GM23338 (cell line): ENCODE data around the gene S100A6. TPM values are rescaled to one million over a fixed set of nuclear protein-coding genes. Genes with fewer than 3 reads are reported as not detected.

Source experiments
- ATAC-seq: fragments of 200-7000 bp; cut with Tn5 transposase; 3 replicates; pipeline ENCODE4 v1.9.1; 2020
- DNase-seq: peaks from one replicate; pipeline ENCODE4 v3.0.0-alpha.2; 2015; ENCODE audit warnings: low spot score
- H2AFZ ChIP-seq: fragments of 200-600 bp; sonication (generic); 2 replicates; pipeline ENCODE4 v1.8.0; 2016; ENCODE audit warnings: antibody characterized with exemption, mild to moderate bottlenecking, moderate library complexity
- H3F3A ChIP-seq: fragments of 200-600 bp; sonication (generic); replicated peaks from 2 replicates; pipeline ENCODE4 v1.8.0; 2017; ENCODE audit warnings: antibody characterized with exemption, mixed run types, low read depth
- H3K27ac ChIP-seq: fragments of 200-600 bp; sonication (generic); 2 replicates; pipeline ENCODE4 v1.6.1; 2016; ENCODE audit warnings: low read depth
- H3K27me3 ChIP-seq: fragments of 200-600 bp; sonication (generic); 2 replicates; pipeline ENCODE4 v1.8.0; 2016; ENCODE audit warnings: mild to moderate bottlenecking, mixed run types, moderate library complexity; ENCODE audit not compliant: insufficient read depth
- H3K36me3 ChIP-seq: fragments of 200-600 bp; sonication (generic); 2 replicates; pipeline ENCODE4 v1.8.0; 2016; ENCODE audit warnings: mild to moderate bottlenecking; ENCODE audit not compliant: insufficient read depth
- H3K4me1 ChIP-seq: fragments of 200-600 bp; sonication (generic); 2 replicates; pipeline ENCODE4 v1.8.0; 2016; ENCODE audit warnings: mild to moderate bottlenecking, moderate library complexity; ENCODE audit not compliant: insufficient read depth
- H3K4me2 ChIP-seq: fragments of 200-600 bp; sonication (generic); 2 replicates; pipeline ENCODE4 v1.7.1; 2017; ENCODE audit warnings: mixed run types
- H3K4me3 ChIP-seq: fragments of 200-600 bp; sonication (generic); 2 replicates; pipeline ENCODE4 v1.6.1; 2016; ENCODE audit warnings: mixed run types
- H3K79me2 ChIP-seq: fragments of 200-600 bp; sonication (generic); replicated peaks from 2 replicates; pipeline ENCODE4 v1.8.0; 2017; ENCODE audit warnings: mild to moderate bottlenecking; ENCODE audit not compliant: insufficient read depth
- H3K9me2 ChIP-seq: fragments of 200-600 bp; sonication (generic); 2 replicates; pipeline ENCODE4 v1.8.0; 2017; ENCODE audit not compliant: insufficient read depth
- H4K20me1 ChIP-seq: fragments of 200-600 bp; sonication (generic); replicated peaks from 2 replicates; pipeline ENCODE4 v1.8.0; 2017; ENCODE audit warnings: mild to moderate bottlenecking; ENCODE audit not compliant: insufficient read depth
- H3K27ac Mint-ChIP-seq: 2 replicates; pipeline ENCODE4 v1.8.0; 2020; ENCODE audit warnings: inconsistent platforms, mild to moderate bottlenecking, moderate library complexity, mixed read lengths
- H3K27me3 Mint-ChIP-seq: 3 replicates; pipeline ENCODE4 v1.8.0; 2022; ENCODE audit warnings: low read depth, mild to moderate bottlenecking, moderate library complexity, mixed read lengths, inconsistent platforms; ENCODE audit not compliant: insufficient read depth, poor library complexity
- H3K36me3 Mint-ChIP-seq: 3 replicates; pipeline ENCODE4 v1.8.0; 2021; ENCODE audit warnings: low read depth, mild to moderate bottlenecking, inconsistent platforms, moderate library complexity, mixed read lengths
- H3K4me1 Mint-ChIP-seq: 3 replicates; pipeline ENCODE4 v1.8.0; 2020; ENCODE audit warnings: mild to moderate bottlenecking, inconsistent platforms, mixed read lengths
- H3K4me3 Mint-ChIP-seq: 3 replicates; pipeline ENCODE4 v1.8.0; 2021; ENCODE audit warnings: moderate library complexity, mild to moderate bottlenecking, inconsistent platforms, mixed read lengths
- H3K9me3 Mint-ChIP-seq: 3 replicates; pipeline ENCODE4 v1.8.0; 2020; ENCODE audit warnings: moderate library complexity, mild to moderate bottlenecking, inconsistent platforms, mixed read lengths
- CREB1 ChIP-seq: fragments of 250-450 bp; sonication (Bioruptor Pico); IDR thresholded peaks from 2 replicates; pipeline ENCODE4 v1.5.0; 2020; ENCODE audit warnings: low read depth, mild to moderate bottlenecking, moderate library complexity
- CTCF ChIP-seq, 2 experiments: fragments of 200-600 bp in 1 of 2; sonication (generic) in 1 of 2; conservative IDR thresholded peaks; 2 replicates each; pipeline versions ENCODE4 v1.5.1 to v1.6.1; 2016 to 2017; ENCODE audit warnings: antibody characterized with exemption in 2 of 2, low read depth in 2 of 2, mild to moderate bottlenecking in 2 of 2, moderate library complexity in 1 of 2
- ETS1 ChIP-seq: IDR thresholded peaks from 2 replicates; pipeline ENCODE4 v1.6.1; 2016; ENCODE audit warnings: antibody characterized with exemption
- EZH2 ChIP-seq: fragments of 200-600 bp; sonication (generic); IDR thresholded peaks from one replicate; pipeline ENCODE4 v1.8.0; 2017; ENCODE audit warnings: antibody characterized with exemption, mild to moderate bottlenecking, low read depth; ENCODE audit not compliant: unreplicated experiment
- EZH2phosphoT487 ChIP-seq: fragments of 200-600 bp; sonication (generic); IDR thresholded peaks from one replicate; pipeline ENCODE4 v1.8.1; 2018; ENCODE audit warnings: antibody characterized with exemption; ENCODE audit not compliant: unreplicated experiment
- NANOG ChIP-seq: IDR thresholded peaks from 2 replicates; pipeline ENCODE4 v1.6.1; 2016; ENCODE audit warnings: antibody characterized with exemption, borderline replicate concordance
- POLR2AphosphoS5 ChIP-seq: IDR thresholded peaks from 2 replicates; pipeline ENCODE4 v1.6.1; 2016; ENCODE audit warnings: antibody characterized with exemption, low read depth
- ZNF114 ChIP-seq: fragments of 250-450 bp; sonication (Bioruptor Pico); IDR thresholded peaks from 2 replicates; pipeline ENCODE4 v1.5.0; 2020; ENCODE audit warnings: mild to moderate bottlenecking, moderate library complexity
- ZNF331 ChIP-seq: fragments of 250-450 bp; sonication (Bioruptor Pico); IDR thresholded peaks from 2 replicates; pipeline ENCODE4 v1.5.0; 2020; ENCODE audit warnings: low read depth, mild to moderate bottlenecking, moderate library complexity
- polyA plus RNA-seq: library from polyadenylated mRNA; unstranded; fragments of >200 nt; fragmentation: Nextera tagmentation; extraction: Ambion mirVana; gene quantifications from 2 replicates; pipeline ENCODE4 v1.2.1, GENCODE V29; 2016
- total RNA-seq: library from RNA; depleted of rRNA; stranded (reverse); fragments of >200 nt; shearing (Covaris generic); gene quantifications from 2 replicates; pipeline ENCODE4 v1.2.3, GENCODE V29; 2014
- TF ChIP-seq, protein P1 (sequence below): fragments of 250-450 bp; sonication (Bioruptor Pico); IDR thresholded peaks from 2 replicates; pipeline ENCODE4 v1.5.0; 2020; ENCODE audit warnings: mild to moderate bottlenecking, moderate library complexity

The S100A6 gene
- total and polyA plus RNA-seq, 2 experiments from 2014 or later, result 7.3 to 77.5 TPM

- Mint-ChIP-seq H3K9me3 (no peaks in the 10 kb centered on the region; the same call in 2 of the 3 replicates), H3K4me3 (no peak overlapping the region), H3K36me3 (no peaks in the 10 kb centered on the region), H3K4me1 (peaks cover 60% of the 10 kb centered on the region), H3K27me3 (peaks cover 26% of the 10 kb centered on the region), H3K27ac (no peak overlapping the region)
- Histone ChIP-seq H3K4me3 (no peak overlapping the region), H3K9me2 (no peaks in the 10 kb centered on the region), H3K27ac (no peak overlapping the region), H3K4me2 (no peak overlapping the region), H2AFZ (peak overlapping the region; percentile 90), H3F3A (no peaks in the 10 kb centered on the region), H3K27me3 (no peaks in the 10 kb centered on the region), H4K20me1 (no peaks in the 10 kb centered on the region), H3K79me2 (no peaks in the 10 kb centered on the region), H3K4me1 (peaks cover 18% of the 10 kb centered on the region), H3K36me3 (no peaks in the 10 kb centered on the region)
- ATAC-seq (peak; percentile 4; the same call in 2 of the 3 replicates), DNase-seq (no peak)
- TF ChIP-seq ETS1, result no peak
- TF ChIP-seq CTCF (conservative IDR thresholded peaks at IDR 0.05; ENCODE audit: low read depth in 2 of 2), result no peak
- no peak for TF ChIP-seq NANOG
- TF ChIP-seq ZNF331, result no peak
- no peak for TF ChIP-seq EZH2phosphoT487
- TF ChIP-seq, protein P1, sequence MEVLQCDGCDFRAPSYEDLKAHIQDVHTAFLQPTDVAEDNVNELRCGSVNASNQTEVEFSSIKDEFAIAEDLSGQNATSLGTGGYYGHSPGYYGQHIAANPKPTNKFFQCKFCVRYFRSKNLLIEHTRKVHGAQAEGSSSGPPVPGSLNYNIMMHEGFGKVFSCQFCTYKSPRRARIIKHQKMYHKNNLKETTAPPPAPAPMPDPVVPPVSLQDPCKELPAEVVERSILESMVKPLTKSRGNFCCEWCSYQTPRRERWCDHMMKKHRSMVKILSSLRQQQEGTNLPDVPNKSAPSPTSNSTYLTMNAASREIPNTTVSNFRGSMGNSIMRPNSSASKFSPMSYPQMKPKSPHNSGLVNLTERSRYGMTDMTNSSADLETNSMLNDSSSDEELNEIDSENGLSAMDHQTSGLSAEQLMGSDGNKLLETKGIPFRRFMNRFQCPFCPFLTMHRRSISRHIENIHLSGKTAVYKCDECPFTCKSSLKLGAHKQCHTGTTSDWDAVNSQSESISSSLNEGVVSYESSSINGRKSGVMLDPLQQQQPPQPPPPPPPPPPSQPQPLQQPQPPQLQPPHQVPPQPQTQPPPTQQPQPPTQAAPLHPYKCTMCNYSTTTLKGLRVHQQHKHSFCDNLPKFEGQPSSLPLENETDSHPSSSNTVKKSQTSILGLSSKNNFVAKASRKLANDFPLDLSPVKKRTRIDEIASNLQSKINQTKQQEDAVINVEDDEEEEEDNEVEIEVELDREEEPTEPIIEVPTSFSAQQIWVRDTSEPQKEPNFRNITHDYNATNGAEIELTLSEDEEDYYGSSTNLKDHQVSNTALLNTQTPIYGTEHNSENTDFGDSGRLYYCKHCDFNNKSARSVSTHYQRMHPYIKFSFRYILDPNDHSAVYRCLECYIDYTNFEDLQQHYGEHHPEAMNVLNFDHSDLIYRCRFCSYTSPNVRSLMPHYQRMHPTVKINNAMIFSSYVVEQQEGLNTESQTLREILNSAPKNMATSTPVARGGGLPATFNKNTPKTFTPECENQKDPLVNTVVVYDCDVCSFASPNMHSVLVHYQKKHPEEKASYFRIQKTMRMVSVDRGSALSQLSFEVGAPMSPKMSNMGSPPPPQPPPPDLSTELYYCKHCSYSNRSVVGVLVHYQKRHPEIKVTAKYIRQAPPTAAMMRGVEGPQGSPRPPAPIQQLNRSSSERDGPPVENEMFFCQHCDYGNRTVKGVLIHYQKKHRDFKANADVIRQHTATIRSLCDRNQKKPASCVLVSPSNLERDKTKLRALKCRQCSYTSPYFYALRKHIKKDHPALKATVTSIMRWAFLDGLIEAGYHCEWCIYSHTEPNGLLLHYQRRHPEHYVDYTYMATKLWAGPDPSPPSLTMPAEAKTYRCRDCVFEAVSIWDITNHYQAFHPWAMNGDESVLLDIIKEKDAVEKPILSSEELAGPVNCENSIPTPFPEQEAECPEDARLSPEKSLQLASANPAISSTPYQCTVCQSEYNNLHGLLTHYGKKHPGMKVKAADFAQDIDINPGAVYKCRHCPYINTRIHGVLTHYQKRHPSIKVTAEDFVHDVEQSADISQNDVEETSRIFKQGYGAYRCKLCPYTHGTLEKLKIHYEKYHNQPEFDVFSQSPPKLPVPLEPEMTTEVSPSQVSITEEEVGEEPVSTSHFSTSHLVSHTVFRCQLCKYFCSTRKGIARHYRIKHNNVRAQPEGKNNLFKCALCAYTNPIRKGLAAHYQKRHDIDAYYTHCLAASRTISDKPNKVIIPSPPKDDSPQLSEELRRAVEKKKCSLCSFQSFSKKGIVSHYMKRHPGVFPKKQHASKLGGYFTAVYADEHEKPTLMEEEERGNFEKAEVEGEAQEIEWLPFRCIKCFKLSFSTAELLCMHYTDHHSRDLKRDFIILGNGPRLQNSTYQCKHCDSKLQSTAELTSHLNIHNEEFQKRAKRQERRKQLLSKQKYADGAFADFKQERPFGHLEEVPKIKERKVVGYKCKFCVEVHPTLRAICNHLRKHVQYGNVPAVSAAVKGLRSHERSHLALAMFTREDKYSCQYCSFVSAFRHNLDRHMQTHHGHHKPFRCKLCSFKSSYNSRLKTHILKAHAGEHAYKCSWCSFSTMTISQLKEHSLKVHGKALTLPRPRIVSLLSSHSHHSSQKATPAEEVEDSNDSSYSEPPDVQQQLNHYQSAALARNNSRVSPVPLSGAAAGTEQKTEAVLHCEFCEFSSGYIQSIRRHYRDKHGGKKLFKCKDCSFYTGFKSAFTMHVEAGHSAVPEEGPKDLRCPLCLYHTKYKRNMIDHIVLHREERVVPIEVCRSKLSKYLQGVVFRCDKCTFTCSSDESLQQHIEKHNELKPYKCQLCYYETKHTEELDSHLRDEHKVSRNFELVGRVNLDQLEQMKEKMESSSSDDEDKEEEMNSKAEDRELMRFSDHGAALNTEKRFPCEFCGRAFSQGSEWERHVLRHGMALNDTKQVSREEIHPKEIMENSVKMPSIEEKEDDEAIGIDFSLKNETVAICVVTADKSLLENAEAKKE, result no peak
- TF ChIP-seq CREB1, result no peak
- no peak for TF ChIP-seq EZH2
- no peak for TF ChIP-seq ZNF114
- TF ChIP-seq POLR2AphosphoS5, result no peak
Measured at GRCh38 chr1:153546796-153547559, 11.2 kb upstream of the S100A6 start.
